Placental epithelial cell (primary cell): ENCODE measurements around the gene MGAT4A. TPM values are rescaled to one million over a fixed set of nuclear protein-coding genes. Genes with fewer than 3 reads are reported as not detected.

Source experiments
- total RNA-seq: library from RNA; depleted of rRNA; stranded (reverse); fragments of >200 nt; gene quantifications from 2 replicates; pipeline ENCODE4 v1.2.3, GENCODE V29; 2012

MGAT4A gene
- 0.33 and 0.39 TPM in 2 replicates for total RNA-seq

DNA sequence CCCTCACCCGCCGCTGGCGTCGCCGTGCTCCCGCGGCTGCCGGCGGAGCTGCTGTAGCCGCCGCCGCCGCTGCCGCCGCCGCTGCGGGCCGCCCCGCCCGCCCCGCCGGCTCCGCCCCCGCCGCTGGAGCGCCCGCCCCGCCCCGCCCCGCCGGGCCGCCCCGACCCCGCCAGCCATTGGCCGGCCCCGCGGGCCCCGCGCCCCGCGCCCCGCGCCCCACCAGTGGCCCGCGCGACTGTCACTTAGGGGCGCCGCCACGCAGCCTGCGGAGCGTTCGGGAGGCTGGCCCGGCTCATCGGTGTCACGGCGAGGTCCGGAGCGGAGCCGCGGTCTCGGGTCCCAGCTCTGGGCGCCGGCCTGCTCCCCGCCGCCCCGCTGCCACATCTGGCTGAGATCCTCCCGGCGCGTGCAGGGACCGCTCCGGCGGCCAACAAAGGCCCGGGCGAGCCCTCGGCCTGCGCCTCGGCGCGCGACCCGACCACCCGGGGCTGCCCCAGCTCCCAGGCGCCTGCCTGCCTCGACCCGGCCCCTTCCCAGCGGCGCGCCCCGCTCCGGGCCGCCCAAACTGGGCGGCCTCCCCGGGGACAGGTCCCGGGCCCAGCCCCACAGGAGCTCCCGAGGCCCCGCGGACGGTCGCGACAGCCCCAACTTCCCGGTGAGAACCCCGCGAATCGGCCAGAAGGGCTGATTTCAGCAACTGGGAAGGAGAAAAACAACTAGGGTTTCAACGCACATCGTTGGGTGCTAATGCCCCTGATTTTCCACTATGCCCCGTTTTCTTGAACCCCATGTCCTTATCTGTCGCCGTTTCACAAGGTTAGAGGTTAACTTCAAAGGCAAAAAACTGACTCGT is at the start of gene MGAT4A:
MGAT4A (minus strand) TSS at position 92 of the 853 bp plus-strand sequence. CDS start 4,800 bp downstream, outside the sequence.

GRCh38 chr2:98608116-98608961 is 122.6 kb downstream of the MGAT4A start, which contains the start of the genes COA5 and UNC50:
COA5 (minus strand) TSS chr2:98608512; CDS start chr2:98608405, 107 bp downstream.
UNC50 (plus strand) TSS chr2:98608589; CDS start chr2:98609760, 1,171 bp downstream.

Other genes starting within 250 kb of the MGAT4A start
- gene COA5, start 122.6 kb downstream of the MGAT4A start, total RNA-seq = 16.1 and 25.1 TPM in 2 replicates
- gene UNC50, start 122.5 kb downstream of the MGAT4A start, total RNA-seq = 33.4 and 36.1 TPM in 2 replicates
- gene CRACDL, start 205.1 kb upstream of the MGAT4A start, total RNA-seq = 0.65 and 0.79 TPM in 2 replicates